ENCODE results near the gene FANCC. TPM values are rescaled to one million over a fixed set of nuclear protein-coding genes. Genes with fewer than 3 reads are reported as not detected.
A peak's percentile ranks its signal among the peaks of the same experiment; 100 is the strongest.

The FANCC gene
- total RNA-seq, 1 donor from 2014 or later, result 9.3 TPM

DNA sequence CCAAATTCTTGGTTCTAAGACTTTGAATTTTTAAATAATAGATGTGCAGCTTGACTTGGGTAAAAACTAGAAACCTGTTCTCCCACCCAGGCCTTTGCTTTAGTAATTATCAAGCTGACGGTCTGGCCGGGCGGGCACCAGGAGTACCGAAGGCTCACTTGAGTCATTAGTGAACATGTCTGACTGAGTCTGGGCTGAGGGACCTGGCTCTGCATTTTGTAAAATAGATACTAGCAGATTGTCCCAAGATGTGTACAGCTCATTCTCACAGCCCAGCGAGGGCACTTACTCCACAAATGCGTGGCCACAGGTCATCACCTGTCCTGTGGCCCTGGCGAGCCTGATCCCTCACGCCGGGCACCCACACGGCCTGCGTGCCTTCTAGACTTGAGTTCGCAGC lies 216.2 kb downstream of the FANCC start:
- no peak overlapping the region for H3K27ac Mint-ChIP-seq (ENCODE audit: unreplicated experiment)

GRCh38 chr9:95100071-95100627 lies 217.4 kb downstream of the FANCC start:
- Mint-ChIP-seq H3K4me1 (ENCODE audit: low read depth) (peaks cover 61% of the 10 kb centered on the region), H3K27ac (ENCODE audit: unreplicated experiment) (no peak overlapping the region), H3K4me3 (ENCODE audit: unreplicated experiment) (no peak overlapping the region), H3K36me3 (ENCODE audit: low read depth) (peaks cover 11% of the 10 kb centered on the region), H3K9me3 (ENCODE audit: low read depth) (no peaks in the 10 kb centered on the region), H3K27me3 (ENCODE audit: low read depth) (no peaks in the 10 kb centered on the region)
- TF ChIP-seq CTCF (IDR thresholded peaks at IDR 0.05), result no peak
- DNase-seq (ENCODE audit: low spot score), result no peak

More for the DNA sequence above, 216.2 kb downstream of the FANCC start:
- peaks cover 14% of the 10 kb centered on the region for H3K36me3 Mint-ChIP-seq (ENCODE audit: low read depth)
- peaks cover 60% of the 10 kb centered on the region for H3K4me1 Mint-ChIP-seq (ENCODE audit: low read depth)
- no peak overlapping the region for H3K4me3 Mint-ChIP-seq (ENCODE audit: unreplicated experiment)
- no peak for TF ChIP-seq CTCF (IDR thresholded peaks at IDR 0.05)
- no peaks in the 10 kb centered on the region for H3K9me3 Mint-ChIP-seq (ENCODE audit: low read depth)
- H3K27me3 Mint-ChIP-seq (ENCODE audit: low read depth), result no peaks in the 10 kb centered on the region
- no peak for DNase-seq (ENCODE audit: low spot score)

DNA sequence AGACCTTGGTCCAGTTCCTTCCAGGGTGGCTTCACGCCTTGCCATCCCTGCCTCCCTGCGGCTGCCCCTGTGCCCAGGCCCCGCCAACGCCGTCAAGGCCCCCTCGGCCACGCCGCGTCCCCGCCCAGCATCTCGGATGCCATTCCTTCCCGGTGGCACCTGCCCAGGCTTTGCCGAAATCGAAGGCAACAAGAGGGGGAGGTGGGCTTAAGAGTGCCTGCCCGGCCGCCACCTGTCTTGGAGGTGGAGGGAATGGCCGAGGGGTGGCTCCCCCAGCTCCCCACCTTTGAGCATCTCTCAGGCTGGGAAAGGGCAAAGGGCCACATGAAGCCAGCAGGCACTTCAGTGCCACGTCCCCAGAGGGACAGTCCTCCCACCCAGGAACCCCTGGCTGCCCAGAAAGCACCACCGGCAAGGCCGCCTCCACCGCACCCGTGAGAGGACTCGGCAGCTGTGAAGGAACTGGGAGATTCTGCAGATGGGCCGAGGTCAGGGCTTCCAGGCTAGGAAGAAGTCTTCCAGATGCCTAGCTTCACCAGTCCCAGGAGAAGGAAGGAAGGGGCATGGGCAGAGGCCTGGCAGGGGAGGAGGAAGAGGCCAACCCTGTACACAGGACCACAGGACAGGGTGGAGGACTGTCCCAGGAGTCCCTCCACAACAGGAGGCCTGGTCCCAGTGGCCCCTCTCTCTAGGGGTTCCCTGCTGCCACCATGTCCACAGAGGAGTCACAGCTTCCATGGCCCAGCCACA lies 218.0 kb downstream of the FANCC start:
- DNase-seq (ENCODE audit: low spot score), result no peak
- H3K9me3 Mint-ChIP-seq (ENCODE audit: low read depth), result no peaks in the 10 kb centered on the region
- no peak overlapping the region for H3K4me3 Mint-ChIP-seq (ENCODE audit: unreplicated experiment)
- peaks cover 63% of the 10 kb centered on the region for H3K4me1 Mint-ChIP-seq (ENCODE audit: low read depth)
- H3K36me3 Mint-ChIP-seq (ENCODE audit: low read depth), result peaks cover 14% of the 10 kb centered on the region
- H3K27ac Mint-ChIP-seq (ENCODE audit: unreplicated experiment), result peak overlapping the region; percentile 8
- TF ChIP-seq CTCF (IDR thresholded peaks at IDR 0.05), result no peak
- H3K27me3 Mint-ChIP-seq (ENCODE audit: low read depth), result no peaks in the 10 kb centered on the region

GRCh38 chr9:95098391-95098921 lies 219.1 kb downstream of the FANCC start:
- Mint-ChIP-seq H3K27me3 (ENCODE audit: low read depth) (no peaks in the 10 kb centered on the region), H3K27ac (ENCODE audit: unreplicated experiment) (peak overlapping the region; percentile 87), H3K4me1 (ENCODE audit: low read depth) (peaks cover 72% of the 10 kb centered on the region), H3K4me3 (ENCODE audit: unreplicated experiment) (no peak overlapping the region), H3K36me3 (ENCODE audit: low read depth) (peaks cover 14% of the 10 kb centered on the region), H3K9me3 (ENCODE audit: low read depth) (no peaks in the 10 kb centered on the region)
- no peak for TF ChIP-seq CTCF (IDR thresholded peaks at IDR 0.05)
- DNase-seq (ENCODE audit: low spot score), result no peak

DNA sequence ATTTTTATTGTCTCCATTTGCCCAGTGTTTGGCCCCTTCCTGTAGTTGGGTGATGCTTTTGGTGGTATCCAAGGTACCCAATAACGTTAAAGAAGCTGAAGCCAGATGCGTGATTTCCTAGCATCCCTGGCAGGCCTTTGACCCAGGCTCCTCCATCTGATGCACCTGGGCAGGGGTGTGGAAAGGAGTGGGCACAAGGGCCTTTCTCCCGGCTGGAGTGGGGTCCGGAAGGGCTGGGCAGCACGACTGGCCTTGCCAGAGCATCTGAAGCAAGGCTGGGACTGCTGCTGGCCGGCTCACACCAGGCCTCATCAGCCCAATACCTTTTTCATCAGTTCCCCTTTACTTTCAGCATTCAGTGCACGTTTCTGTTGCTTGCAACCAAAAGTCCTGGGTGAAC lies 220.2 kb downstream of the FANCC start:
- no peak for TF ChIP-seq CTCF (IDR thresholded peaks at IDR 0.05)
- H3K9me3 Mint-ChIP-seq (ENCODE audit: low read depth), result no peaks in the 10 kb centered on the region
- H3K4me3 Mint-ChIP-seq (ENCODE audit: unreplicated experiment), result no peak overlapping the region
- peak overlapping the region; percentile 72 for H3K27ac Mint-ChIP-seq (ENCODE audit: unreplicated experiment)
- H3K36me3 Mint-ChIP-seq (ENCODE audit: low read depth), result peaks cover 11% of the 10 kb centered on the region
- peaks cover 81% of the 10 kb centered on the region for H3K4me1 Mint-ChIP-seq (ENCODE audit: low read depth)
- no peaks in the 10 kb centered on the region for H3K27me3 Mint-ChIP-seq (ENCODE audit: low read depth)
- no peak for DNase-seq (ENCODE audit: low spot score)
